ENCODE measurements around the gene NIPAL4.

The NIPAL4 gene

GRCh38 chr5:157516626-157517325 lies 56.8 kb downstream of the NIPAL4 start:
- DNase-seq (ENCODE audit: low spot score), result no peak

GRCh38 chr5:157518963-157519362 lies 59.0 kb downstream of the NIPAL4 start:
- DNase-seq (ENCODE audit: low spot score), result no peak

- no peak for DNase-seq (ENCODE audit: low spot score)
Measured at GRCh38 chr5:157519579-157520253, 59.7 kb downstream of the NIPAL4 start.

- DNase-seq (ENCODE audit: low spot score), result no peak
Measured at GRCh38 chr5:157520911-157521703, 61.1 kb downstream of the NIPAL4 start.

GRCh38 chr5:157521704-157522029 lies 61.7 kb downstream of the NIPAL4 start:
- no peak for DNase-seq (ENCODE audit: low spot score)

- DNase-seq (ENCODE audit: low spot score), result no peak
Measured at GRCh38 chr5:157523976-157524375, 64.0 kb downstream of the NIPAL4 start.

Data from left forelimb (tissue), 1 donor.